SK-N-MC (cell line): ENCODE measurements around the gene SEC24C.

Experiments used
- EZH2 ChIP-seq: fragments of 200-600 bp; sonication (generic); IDR thresholded peaks from one replicate; pipeline ENCODE4 v1.6.1; 2017; ENCODE audit warnings: antibody characterized with exemption
- POLR2AphosphoS5 ChIP-seq: IDR thresholded peaks from 2 replicates; pipeline ENCODE4 v1.6.1; 2012; ENCODE audit warnings: mild to moderate bottlenecking, low read depth, low read length, borderline replicate concordance

- TF ChIP-seq POLR2AphosphoS5 (no peak), EZH2 (no peak)
These were observed 42.3 kb downstream of the SEC24C start for GRCh38 chr10:73786512-73786885.
